Stimulated activated CD4-positive, alpha-beta T cell treated with anti-CD3 and anti-CD28 coated beads, Interleukin-1b, Interleukin-23, amount 100 ng/mL, for 48 hours (primary cell): ENCODE results near the gene LYSMD4.

Experiments used
- DNase-seq: peaks from one replicate; pipeline ENCODE4 v3.0.0-alpha.2; 2020

Gene LYSMD4

DNA sequence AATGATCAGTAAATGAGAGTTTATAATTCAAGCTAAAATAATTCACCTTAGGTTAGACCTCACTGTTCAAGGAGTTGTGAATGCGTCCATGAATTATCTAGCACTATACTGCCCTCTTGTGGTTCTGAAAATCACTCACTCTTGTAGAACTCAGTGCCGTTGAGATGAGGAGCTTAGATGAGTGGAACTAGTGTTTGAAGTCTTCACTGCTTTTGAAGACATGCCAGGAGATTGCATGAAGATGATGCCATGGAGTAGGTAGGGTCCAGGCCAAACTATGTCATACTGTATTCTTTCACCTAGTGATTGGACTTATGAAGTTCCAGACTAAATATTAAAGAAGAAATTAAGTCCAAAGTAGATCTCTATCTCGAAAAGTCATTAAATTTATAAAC is 28.8 kb downstream of the LYSMD4 start:
- DNase-seq: no peak

DNA sequence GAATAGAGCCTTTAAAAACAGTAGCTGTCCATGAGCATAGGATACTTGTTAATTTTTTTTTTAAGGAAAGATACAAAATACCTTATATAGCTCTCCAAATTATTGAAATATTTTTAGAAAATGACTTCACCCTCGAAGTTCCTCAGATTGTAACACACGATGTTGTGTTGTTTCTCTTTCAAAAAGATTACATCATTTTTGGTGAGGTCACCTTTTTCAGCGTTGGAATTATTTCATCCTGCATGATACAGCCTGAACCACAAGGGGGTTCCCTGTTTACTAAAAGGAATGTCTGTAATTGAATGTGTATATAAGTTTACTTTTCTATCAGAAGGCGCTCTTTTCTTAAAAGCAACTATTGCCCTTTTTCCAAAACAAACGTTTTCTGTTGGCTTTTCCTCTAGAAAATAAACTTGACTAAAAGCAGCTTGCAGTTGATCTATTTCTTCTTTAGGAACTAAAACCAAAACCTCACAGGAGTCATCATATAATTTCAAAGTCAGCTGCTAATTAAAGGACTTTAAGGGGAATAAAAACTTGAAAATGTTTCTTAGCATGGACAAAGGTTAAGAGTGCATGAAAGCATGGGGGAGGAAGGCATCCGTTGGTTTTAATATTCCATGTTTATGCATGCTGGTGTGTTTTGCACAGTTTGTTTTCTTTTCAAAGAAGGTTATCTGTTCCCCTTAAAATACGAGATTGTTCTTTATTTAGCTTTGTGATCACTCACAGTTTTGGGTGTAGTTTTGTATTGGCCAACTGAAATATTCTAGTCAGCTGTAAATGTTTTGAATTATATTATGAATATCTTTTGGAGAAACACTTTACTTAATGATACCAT is 29.4 kb downstream of the LYSMD4 start:
- no peak for DNase-seq

DNA sequence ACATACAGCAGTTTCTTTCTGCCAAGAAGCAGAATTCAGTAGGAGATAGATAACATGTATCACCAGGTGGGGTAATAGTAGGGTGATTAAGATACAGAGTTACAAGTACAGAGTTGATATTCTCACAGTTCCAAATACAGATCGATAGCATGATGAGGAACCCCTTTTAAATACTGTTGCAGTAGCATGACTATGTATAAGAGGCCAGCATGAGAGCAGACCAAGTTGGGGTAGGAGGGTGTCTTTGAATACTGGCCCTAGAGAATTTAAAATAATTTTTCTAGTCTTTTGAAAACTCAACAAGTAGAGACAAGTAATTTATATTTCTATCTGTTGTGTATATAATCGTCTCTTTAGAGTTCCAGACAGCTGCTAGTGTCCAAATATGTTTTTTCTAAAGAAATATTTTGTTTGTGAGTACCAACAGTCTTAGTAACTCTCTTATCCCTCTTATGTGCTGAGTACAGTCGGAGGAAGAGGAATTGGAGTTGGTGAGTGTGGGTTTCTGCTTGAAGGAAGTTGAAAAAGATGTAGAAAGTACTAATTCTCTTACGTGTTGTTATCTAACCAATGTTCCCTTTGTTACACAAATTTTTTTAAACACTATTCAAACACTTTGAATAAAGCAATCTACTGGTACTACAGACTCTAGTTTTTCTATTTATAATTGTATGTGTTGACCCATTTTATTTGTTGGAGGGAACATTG is 30.2 kb downstream of the LYSMD4 start:
- no peak for DNase-seq

DNA sequence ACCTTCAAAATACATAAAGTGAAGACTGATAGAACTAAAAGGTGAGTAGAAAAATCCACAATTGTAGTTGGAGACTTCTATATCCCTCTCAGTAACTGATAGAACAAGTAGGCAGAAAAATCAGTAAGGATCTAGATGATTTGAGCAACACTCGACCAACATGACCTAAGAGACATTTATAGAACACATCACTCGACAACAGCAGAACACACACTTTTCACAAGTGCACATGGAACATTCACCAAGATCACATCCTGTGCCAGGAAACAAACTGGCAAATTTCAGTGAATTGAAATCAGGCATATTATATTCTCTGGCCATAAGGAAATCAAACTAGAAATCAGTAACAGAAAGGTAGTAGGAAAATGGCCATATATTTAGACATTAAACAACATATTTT is 37.1 kb downstream of the LYSMD4 start:
- no peak for DNase-seq

DNA sequence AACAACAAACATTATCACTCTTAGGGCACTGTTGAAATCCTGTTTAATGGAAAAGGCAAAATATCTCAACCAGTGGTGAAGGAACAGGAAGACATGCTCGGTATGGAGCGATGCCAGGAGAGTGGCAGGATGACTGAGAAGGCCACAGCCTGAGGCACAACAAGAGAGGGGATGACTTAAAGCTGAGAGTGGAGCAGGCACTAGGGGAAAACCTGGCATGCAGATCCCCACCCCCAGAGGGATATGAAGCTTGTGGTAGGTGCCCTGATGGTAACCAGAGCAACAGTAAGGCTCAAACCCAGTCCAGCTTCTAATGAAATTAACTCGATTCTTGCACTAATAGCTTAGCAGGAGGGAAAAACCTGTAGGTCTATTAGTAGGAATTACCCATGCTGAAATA is 40.4 kb downstream of the LYSMD4 start:
- no peak for DNase-seq

DNA sequence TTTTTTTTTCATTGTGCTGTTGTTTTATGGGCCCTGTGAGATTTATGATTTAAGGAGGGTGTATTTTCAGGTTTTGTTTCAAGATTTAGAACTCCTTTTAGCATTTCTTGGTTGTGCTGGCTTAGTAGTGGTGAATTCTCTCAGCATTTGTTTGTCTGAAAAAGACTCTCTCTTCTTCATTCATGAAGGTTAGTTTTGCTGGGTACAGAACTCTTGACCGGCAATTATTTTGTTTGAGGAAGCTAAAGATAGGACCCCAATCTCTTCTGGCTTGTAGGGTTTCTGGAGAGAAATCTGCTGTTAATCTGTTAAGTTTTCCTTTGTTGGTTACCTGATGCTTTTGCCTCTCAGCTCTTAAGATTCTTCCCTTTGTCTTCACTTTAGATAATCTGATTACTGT is 46.9 kb downstream of the LYSMD4 start:
- DNase-seq: no peak

DNA sequence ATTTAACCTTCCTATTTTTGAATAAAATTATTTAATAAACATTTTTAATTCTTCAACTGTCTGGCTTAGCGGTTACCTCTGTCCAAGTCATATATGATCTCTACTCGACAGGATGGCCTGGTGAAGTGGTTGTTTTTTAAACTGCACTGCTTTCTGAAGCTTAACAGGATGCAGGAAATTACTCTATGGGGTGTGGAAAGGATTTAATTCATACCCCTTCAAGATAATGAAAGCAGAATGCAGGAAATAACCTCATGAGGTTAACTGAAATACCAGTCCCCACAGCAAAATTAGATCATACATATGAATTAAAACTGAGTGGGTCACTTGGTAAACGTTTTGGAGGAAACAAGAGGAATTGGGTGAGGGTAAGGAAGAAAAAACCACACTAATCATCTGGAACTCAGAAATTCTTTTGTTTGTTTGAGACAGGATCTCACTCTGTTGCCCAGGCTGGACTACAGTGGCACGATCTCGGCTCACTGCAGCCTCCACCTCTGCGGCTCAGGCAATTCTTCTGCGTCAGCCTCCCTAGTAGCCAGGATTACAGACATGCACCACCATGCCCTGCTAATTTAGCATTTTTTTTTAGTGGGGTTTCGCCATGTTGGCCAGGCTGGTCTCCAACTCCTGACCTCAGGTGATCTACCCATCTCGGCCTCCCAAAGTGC is 50.1 kb downstream of the LYSMD4 start:
- no peak for DNase-seq

DNA sequence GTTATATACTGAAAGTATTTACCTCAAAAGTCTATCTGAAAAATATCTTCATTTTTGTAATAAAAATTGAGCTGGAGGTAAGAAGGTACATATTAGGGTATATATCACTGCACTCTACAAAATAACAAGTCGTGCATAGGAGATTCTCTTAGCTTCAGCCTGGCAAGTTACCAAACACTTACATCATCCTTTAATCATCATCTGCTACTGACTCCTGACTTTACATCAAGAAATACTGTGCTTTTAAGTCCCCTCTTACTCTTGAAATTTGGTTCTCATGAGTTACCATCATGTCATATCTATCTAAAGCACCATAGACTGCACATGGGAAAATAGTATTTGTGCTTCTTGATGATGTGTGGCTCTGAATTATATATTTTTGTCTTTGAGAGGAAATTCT is 50.8 kb downstream of the LYSMD4 start:
- no peak for DNase-seq

DNA sequence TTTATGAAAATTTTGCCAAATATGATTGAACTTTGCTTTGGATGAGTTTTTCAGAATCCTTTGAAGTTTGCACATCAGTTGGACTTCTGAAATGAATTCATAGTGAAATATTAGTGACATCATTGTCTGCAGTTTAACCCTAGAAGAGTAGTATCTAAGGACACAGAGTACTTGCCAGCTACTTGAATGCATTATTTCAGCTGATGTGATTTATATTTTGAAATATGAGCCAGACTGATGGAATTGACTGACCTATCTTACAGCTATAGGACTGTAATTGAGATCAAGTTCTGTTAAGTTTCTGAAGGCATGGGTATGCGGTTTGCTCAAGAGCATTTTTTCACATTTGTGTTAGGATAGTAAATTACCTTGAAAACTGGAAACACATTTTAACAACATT is 51.2 kb downstream of the LYSMD4 start:
- no peak for DNase-seq

DNA sequence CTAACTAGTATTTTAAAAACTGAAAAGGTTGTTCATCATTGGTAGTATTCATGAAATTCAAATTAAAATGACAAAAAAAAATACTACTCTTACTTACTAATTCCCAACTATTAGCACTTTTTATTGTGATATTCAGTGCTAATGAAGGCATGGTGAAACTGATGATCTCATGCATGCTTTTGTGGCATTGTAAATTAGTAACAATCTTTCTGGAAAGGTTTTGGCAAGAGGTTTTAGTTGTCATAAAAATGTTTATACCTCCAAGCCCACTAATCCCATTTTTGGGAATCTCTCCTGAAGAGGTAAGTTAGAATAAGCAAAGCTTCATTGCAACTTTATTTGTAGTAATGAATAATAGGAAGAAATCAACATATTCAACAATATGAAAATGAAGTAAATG is 53.0 kb downstream of the LYSMD4 start:
- DNase-seq: no peak

DNA sequence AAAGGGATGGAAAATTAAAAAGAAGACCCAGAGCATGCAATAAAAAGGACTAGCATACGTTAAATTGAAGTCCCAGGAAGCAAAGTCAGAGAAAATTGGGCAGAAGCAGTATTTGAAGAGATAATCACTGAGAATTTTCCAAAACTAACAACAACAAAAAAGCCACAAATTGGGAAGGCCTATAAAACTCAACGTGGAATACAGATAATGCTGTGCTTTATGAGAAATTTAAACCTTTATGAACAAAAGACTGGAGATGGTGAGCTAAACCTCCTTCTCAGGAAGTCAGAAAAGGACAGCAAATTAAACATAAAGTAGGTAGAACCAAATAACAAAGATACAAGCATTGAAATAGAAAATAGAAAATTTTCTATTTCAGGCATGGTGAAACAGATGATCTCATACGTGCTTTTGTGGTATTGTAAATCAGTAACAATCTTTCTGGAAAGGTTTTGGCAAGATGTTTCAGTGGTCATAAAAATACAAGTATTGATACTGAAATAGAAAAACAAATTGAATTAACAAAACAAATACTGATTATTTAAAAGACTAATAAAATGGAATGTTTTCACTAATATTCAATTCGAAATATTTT is 55.6 kb downstream of the LYSMD4 start:
- no peak for DNase-seq
